Vagina (tissue), 2 donors: ENCODE measurements around the gene MTMR12. TPM values are rescaled to one million over a fixed set of nuclear protein-coding genes. Genes with fewer than 3 reads are reported as not detected.

Experiments used
- DNase-seq, 2 donors: peaks; one replicate each; pipeline ENCODE4 v3.0.0-alpha.2; 2017; ENCODE audit errors: extremely low spot score in 2 of 2
- H3K27ac ChIP-seq: fragments of 200-600 bp; sonication (generic); one replicate; pipeline ENCODE4 v1.5.1; 2019
- H3K27me3 ChIP-seq: fragments of 200-600 bp; sonication (generic); one replicate; pipeline ENCODE4 v1.5.1; 2019
- H3K36me3 ChIP-seq, 2 donors: fragments of 200-600 bp; sonication (generic); one replicate each; pipeline ENCODE4 v1.5.1; 2017 to 2019
- H3K4me1 ChIP-seq: fragments of 200-600 bp; sonication (generic); one replicate; pipeline ENCODE4 v1.5.1; 2019
- H3K4me3 ChIP-seq, 2 donors: fragments of 200-600 bp; sonication (generic); 1 replicate in 1 of 2; 2 replicates in 1 of 2; pipeline ENCODE4 v1.5.1; 2016 to 2019
- H3K9me3 ChIP-seq: fragments of 200-600 bp; sonication (generic); one replicate; pipeline ENCODE4 v1.5.1; 2019
- POLR2A ChIP-seq, 2 donors: fragments of 450-650 bp; IDR thresholded peaks; one replicate each; pipeline ENCODE4 v1.6.1; 2017; ENCODE audit warnings: antibody characterized with exemption in 2 of 2, mild to moderate bottlenecking in 2 of 2, moderate library complexity in 2 of 2
- POLR2AphosphoS5 ChIP-seq, 2 donors: sonication (generic); formaldehyde crosslinking; IDR thresholded peaks; one replicate each; pipeline ENCODE4 v1.9.0; 2017; ENCODE audit warnings: antibody characterized with exemption in 2 of 2, mild to moderate bottlenecking in 2 of 2, low read depth in 1 of 2; ENCODE audit not compliant: insufficient read depth in 1 of 2
- intact Hi-C: fragments of 100-400 bp; cut with DNase I; formaldehyde crosslinking; loops from one replicate; pipeline ENCODE4 v1.15.1; 2023
- total RNA-seq: library from RNA; depleted of rRNA; stranded (reverse); fragments of >200 nt; gene quantifications from one replicate; pipeline ENCODE4 v1.2.3, GENCODE V29; 2016
- TF ChIP-seq, protein P1 (sequence below), 3 experiments: fragments of 450-650 bp in 2 of 3; fragments of 200-600 bp in 1 of 3; sonication (generic) in 1 of 3; IDR thresholded peaks; one replicate each; pipeline ENCODE4 v1.5.1; 2017 to 2019; ENCODE audit warnings: antibody characterized with exemption in 3 of 3, mild to moderate bottlenecking in 2 of 3, moderate library complexity in 2 of 3

Gene MTMR12
- total RNA-seq, 1 donor from 2014 or later, result 23.8 TPM

DNA sequence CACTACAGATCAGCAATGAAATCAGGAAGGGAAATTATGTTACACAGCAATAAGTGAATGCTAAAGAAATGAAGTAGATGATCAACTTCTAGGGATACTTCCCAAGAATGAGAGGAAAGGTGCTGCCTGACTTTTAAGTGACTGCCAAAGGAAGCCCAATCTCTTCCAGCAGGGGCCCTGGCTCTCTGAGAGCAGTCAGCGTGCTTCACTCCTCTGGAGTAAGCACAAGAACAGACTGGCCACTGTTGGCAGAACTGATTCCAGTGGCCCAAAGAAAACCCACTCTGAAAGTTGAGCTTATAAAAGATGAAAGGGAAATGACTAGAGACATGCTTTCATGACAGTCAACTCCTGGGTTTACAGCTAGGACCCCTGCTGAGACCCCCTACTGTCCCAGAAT, 41.8 kb downstream of the MTMR12 start:
- Histone ChIP-seq H3K9me3 (no peaks in the 10 kb centered on the region), H3K27ac (no peak overlapping the region), H3K4me1 (peaks cover 7% of the 10 kb centered on the region), H3K27me3 (no peaks in the 10 kb centered on the region), H3K36me3 (peaks cover 0 to 53% of the 10 kb centered on the region in 2 donors), H3K4me3 (no peak overlapping the region)
- intact Hi-C loops, result no loop called here
- no peak for DNase-seq
- TF ChIP-seq POLR2AphosphoS5 (IDR thresholded peaks at IDR 0.05; ENCODE audit: insufficient read depth in 1 of 2, low read depth in 1 of 2), result no peak
- TF ChIP-seq POLR2A (IDR thresholded peaks at IDR 0.05), result no peak
- TF ChIP-seq, protein P1, sequence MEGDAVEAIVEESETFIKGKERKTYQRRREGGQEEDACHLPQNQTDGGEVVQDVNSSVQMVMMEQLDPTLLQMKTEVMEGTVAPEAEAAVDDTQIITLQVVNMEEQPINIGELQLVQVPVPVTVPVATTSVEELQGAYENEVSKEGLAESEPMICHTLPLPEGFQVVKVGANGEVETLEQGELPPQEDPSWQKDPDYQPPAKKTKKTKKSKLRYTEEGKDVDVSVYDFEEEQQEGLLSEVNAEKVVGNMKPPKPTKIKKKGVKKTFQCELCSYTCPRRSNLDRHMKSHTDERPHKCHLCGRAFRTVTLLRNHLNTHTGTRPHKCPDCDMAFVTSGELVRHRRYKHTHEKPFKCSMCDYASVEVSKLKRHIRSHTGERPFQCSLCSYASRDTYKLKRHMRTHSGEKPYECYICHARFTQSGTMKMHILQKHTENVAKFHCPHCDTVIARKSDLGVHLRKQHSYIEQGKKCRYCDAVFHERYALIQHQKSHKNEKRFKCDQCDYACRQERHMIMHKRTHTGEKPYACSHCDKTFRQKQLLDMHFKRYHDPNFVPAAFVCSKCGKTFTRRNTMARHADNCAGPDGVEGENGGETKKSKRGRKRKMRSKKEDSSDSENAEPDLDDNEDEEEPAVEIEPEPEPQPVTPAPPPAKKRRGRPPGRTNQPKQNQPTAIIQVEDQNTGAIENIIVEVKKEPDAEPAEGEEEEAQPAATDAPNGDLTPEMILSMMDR (IDR thresholded peaks at IDR 0.05), result no peak

DNA sequence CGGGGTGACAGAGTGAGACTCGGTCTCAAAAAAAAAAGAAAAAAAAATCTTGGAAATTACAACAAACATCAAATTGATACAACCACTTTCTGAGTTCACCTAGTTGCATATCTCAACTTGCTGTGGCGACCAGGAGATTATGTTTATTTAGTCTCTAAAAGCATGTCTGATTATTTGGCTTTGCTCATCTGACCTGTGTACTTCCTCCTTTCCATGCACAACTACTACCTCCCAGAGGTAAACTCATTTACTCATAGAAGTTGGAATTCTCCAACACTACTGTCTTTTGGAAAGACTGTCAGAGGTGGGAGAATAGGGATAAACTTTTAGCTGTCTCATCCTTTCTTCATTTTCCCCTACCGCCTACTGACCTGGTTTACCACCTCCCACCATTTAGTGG, 42.6 kb downstream of the MTMR12 start:
- no peaks in the 10 kb centered on the region for H3K27me3 ChIP-seq
- no peak for DNase-seq
- no peaks in the 10 kb centered on the region for H3K9me3 ChIP-seq
- H3K4me1 ChIP-seq, result peaks cover 3% of the 10 kb centered on the region
- TF ChIP-seq POLR2A (IDR thresholded peaks at IDR 0.05) (no peak), POLR2AphosphoS5 (IDR thresholded peaks at IDR 0.05; ENCODE audit: insufficient read depth in 1 of 2, low read depth in 1 of 2) (no peak)
- TF ChIP-seq, protein P1 (IDR thresholded peaks at IDR 0.05), result no peak
- H3K4me3 ChIP-seq, result no peak overlapping the region
- H3K36me3 ChIP-seq, result peaks cover 0 to 58% of the 10 kb centered on the region in 2 donors
- intact Hi-C loops, result no loop called here
- no peak overlapping the region for H3K27ac ChIP-seq

DNA sequence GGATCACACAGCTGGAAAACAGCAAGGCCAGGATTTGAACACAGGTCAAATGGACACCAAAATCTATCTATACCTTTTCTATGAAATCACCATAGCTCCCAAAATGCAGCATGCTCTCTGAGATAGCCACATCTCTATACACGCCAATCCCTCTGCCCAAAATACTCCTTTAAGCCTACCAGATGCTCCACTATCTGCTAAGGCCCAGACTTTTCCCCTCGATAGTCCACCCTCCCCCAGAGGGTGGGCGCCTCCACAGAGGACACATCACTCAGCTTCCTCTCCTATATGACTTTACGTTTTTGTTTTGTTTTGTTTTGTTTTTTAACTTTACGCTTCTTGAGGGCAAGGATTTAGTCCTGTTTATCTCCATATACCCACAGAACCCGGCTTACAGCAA, 46.8 kb downstream of the MTMR12 start:
- H3K4me1 ChIP-seq, result peaks cover 3% of the 10 kb centered on the region
- intact Hi-C loops, result no loop called here
- TF ChIP-seq POLR2AphosphoS5 (IDR thresholded peaks at IDR 0.05; ENCODE audit: insufficient read depth in 1 of 2, low read depth in 1 of 2) (no peak), POLR2A (IDR thresholded peaks at IDR 0.05) (no peak)
- TF ChIP-seq, protein P1 (IDR thresholded peaks at IDR 0.05), result no peak
- peaks cover 0 to 56% of the 10 kb centered on the region in 2 donors for H3K36me3 ChIP-seq
- H3K9me3 ChIP-seq, result no peaks in the 10 kb centered on the region
- no peak overlapping the region for H3K4me3 ChIP-seq
- H3K27me3 ChIP-seq, result no peaks in the 10 kb centered on the region
- no peak overlapping the region for H3K27ac ChIP-seq
- no peak for DNase-seq

DNA sequence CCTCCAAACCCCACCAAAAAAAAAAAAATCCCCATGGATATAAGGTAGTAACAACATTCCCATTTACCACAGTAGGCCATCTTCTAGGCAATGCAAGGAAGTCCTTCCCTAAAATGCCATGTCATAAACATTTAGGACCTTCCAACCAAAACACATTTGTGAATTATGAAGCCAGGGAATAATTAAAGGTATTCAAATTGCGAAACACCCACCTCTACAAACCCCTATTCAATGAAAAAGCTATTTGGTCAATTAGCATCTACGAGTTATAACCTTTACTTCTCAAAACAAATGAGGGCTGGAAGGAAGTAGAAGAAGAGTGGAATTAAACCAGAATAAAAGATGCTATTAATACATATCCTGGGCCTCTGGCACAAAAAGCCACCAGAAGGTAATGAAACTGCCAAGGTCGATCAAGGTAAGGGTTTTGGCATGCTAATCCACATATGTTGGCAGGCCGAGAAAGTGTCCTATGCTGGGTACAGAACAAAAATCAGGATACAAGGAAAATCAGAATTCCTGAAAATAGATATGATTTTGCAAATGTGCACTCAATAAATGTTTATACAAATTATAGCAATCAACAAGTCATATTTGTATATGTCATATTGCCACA, 47.7 kb downstream of the MTMR12 start:
- no peak for TF ChIP-seq POLR2A (IDR thresholded peaks at IDR 0.05)
- TF ChIP-seq POLR2AphosphoS5 (IDR thresholded peaks at IDR 0.05; ENCODE audit: insufficient read depth in 1 of 2, low read depth in 1 of 2), result no peak
- TF ChIP-seq, protein P1 (IDR thresholded peaks at IDR 0.05), result no peak

DNA sequence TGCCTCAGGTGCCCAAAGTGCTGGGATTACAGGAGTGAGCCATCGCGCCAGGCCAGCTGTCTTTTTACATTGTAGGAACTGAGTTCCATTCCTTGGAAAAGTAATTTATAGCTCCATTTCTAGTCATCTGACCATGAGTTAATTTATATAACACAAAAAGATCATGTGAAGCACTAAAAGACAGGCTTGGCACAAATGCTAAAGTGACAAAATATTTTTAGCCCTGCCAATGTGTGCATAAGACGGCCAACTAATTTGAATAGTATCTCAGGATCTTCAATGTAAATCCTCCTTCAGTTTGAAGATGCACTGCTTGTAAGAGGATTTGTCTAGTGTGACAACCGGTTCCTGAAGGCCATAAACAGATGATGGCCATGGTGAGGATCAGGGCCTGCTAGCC, 49.1 kb downstream of the MTMR12 start:
- H3K4me1 ChIP-seq, result peaks cover 8% of the 10 kb centered on the region
- no peak overlapping the region for H3K4me3 ChIP-seq
- H3K27ac ChIP-seq, result no peak overlapping the region
- H3K9me3 ChIP-seq, result no peaks in the 10 kb centered on the region
- TF ChIP-seq, protein P1 (IDR thresholded peaks at IDR 0.05), result no peak
- no peak for TF ChIP-seq POLR2A (IDR thresholded peaks at IDR 0.05)
- TF ChIP-seq POLR2AphosphoS5 (IDR thresholded peaks at IDR 0.05; ENCODE audit: insufficient read depth in 1 of 2, low read depth in 1 of 2), result no peak
- no peaks in the 10 kb centered on the region for H3K27me3 ChIP-seq
- intact Hi-C loops, result no loop called here
- H3K36me3 ChIP-seq, result peaks cover 0 to 64% of the 10 kb centered on the region in 2 donors
- DNase-seq, result no peak

More for the DNA sequence above, 47.7 kb downstream of the MTMR12 start:
- Histone ChIP-seq H3K36me3 (peaks cover 0 to 52% of the 10 kb centered on the region in 2 donors), H3K4me1 (peaks cover 8% of the 10 kb centered on the region), H3K27me3 (no peaks in the 10 kb centered on the region), H3K27ac (no peak overlapping the region), H3K9me3 (no peaks in the 10 kb centered on the region), H3K4me3 (no peak overlapping the region)
- intact Hi-C loops, result no loop called here
- no peak for DNase-seq
